Measurements from ENCODE around the gene GALM. TPM values are rescaled to one million over a fixed set of nuclear protein-coding genes. Genes with fewer than 3 reads are reported as not detected.

Gene GALM
- total RNA-seq, 1 experiment from 2014 or later: 22.7 TPM

DNA sequence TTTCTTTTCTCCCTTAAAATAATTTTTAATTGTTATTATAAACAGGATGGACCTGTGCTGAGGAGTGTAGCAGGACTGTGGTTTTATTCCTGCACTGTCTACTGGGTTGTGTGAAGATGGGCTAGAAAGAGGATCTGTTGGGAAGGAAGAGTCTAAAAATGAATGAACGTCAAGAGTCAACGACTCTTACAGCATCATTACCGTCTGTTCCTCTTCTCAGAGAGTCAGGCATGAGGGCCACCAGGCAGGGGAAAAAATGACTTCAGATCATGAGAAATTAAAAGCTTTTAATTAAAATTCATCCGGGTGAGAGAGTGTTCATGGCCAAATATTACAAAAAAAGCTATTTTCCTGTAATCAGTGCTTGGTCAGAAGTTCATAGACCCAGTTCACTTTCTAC is 52.7 kb downstream of the GALM start:
- H3F3A ChIP-seq (ENCODE audit: low read length, unreplicated experiment): no peaks in the 10 kb centered on the region
- no peak overlapping the region for H3K4me2 ChIP-seq (ENCODE audit: low read length)
- peaks cover 27% of the 10 kb centered on the region for H3K4me1 ChIP-seq (ENCODE audit: insufficient read depth, low read length)
- no peaks in the 10 kb centered on the region for H3K79me2 ChIP-seq (ENCODE audit: low read length)
- no peak overlapping the region for H3K9ac ChIP-seq (ENCODE audit: low read length)
- H3K9me3 ChIP-seq (ENCODE audit: low read length): no peaks in the 10 kb centered on the region
- H2AFZ ChIP-seq (ENCODE audit: low read length): no peak overlapping the region
- no peak overlapping the region for H3K27ac ChIP-seq (ENCODE audit: low read length)
- no peaks in the 10 kb centered on the region for H3K36me3 ChIP-seq (ENCODE audit: low read depth, low read length)
- H3K27me3 ChIP-seq (ENCODE audit: low read length): no peaks in the 10 kb centered on the region
- no peak for ATAC-seq
- TF ChIP-seq CTCF (conservative IDR thresholded peaks at IDR 0.05; ENCODE audit: low read depth, low read length): no peak
- no peak for TF ChIP-seq EZH2 (IDR thresholded peaks at IDR 0.05; ENCODE audit: low read length, unreplicated experiment)
- no peak for TF ChIP-seq EZH2phosphoT487 (IDR thresholded peaks at IDR 0.05; ENCODE audit: borderline replicate concordance, low read length)
- H4K20me1 ChIP-seq (ENCODE audit: low read length): no peaks in the 10 kb centered on the region
- DNase-seq: no peak
- BruUV-seq (replicated peaks): no TSS peak
- intact Hi-C loops (cut with micrococcal nuclease): no loop called here
- no peaks in the 10 kb centered on the region for H3K9me2 ChIP-seq (replicated peaks; ENCODE audit: low read length)
- no peak overlapping the region for H3K4me3 ChIP-seq (ENCODE audit: low read length)
- CTCF ChIA-PET: no interaction called here
- POLR2A ChIA-PET (ENCODE audit: unreplicated experiment): interaction anchor here (0.6 kb wide), 1 partner anchor 33 kb away, joined by 8 read pairs; the partner anchor contains the start of gene SRSF7

DNA sequence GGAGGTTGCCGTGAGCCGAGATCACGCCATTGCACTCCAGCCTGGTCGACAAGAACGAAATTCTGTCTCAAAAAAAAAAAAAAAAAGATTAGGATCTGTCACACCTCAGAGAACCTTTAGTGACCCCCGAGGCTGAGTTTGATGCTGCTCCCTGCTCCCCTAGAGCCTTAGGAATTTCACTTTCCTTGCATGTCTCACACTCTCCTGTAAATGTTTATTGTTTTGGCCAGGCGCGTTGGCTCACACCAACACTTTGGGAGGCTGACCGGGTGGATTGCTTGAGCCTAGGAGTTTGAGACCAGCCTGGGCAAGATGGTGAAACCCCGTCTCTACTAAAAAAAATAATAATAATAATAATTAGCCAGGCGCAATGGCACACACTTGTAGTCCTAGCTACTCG is 53.8 kb downstream of the GALM start:
- no peaks in the 10 kb centered on the region for H3K9me3 ChIP-seq (ENCODE audit: low read length)
- ChIA-PET CTCF (no interaction called here), POLR2A (ENCODE audit: unreplicated experiment) (no interaction called here)
- H3K4me1 ChIP-seq (ENCODE audit: insufficient read depth, low read length): peaks cover 27% of the 10 kb centered on the region
- no peaks in the 10 kb centered on the region for H3F3A ChIP-seq (ENCODE audit: low read length, unreplicated experiment)
- intact Hi-C loops (cut with micrococcal nuclease): loop anchor here (1.0 to 10.0 kb wide), 3 partner anchors 28 to 402 kb away; partner anchors contain the start of gene GALM
- no peaks in the 10 kb centered on the region for H3K27me3 ChIP-seq (ENCODE audit: low read length)
- H4K20me1 ChIP-seq (ENCODE audit: low read length): no peaks in the 10 kb centered on the region
- no peak for DNase-seq
- H3K9me2 ChIP-seq (replicated peaks; ENCODE audit: low read length): no peaks in the 10 kb centered on the region
- H3K9ac ChIP-seq (ENCODE audit: low read length): no peak overlapping the region
- H3K36me3 ChIP-seq (ENCODE audit: low read depth, low read length): no peaks in the 10 kb centered on the region
- no peak overlapping the region for H3K27ac ChIP-seq (ENCODE audit: low read length)
- no peak overlapping the region for H3K4me3 ChIP-seq (ENCODE audit: low read length)
- H2AFZ ChIP-seq (ENCODE audit: low read length): no peak overlapping the region
- no peak overlapping the region for H3K4me2 ChIP-seq (ENCODE audit: low read length)
- no TSS peak for BruUV-seq (replicated peaks)
- TF ChIP-seq CTCF (conservative IDR thresholded peaks at IDR 0.05; ENCODE audit: low read depth, low read length) (no peak), EZH2 (IDR thresholded peaks at IDR 0.05; ENCODE audit: low read length, unreplicated experiment) (no peak), EZH2phosphoT487 (IDR thresholded peaks at IDR 0.05; ENCODE audit: borderline replicate concordance, low read length) (no peak)
- H3K79me2 ChIP-seq (ENCODE audit: low read length): no peaks in the 10 kb centered on the region
- ATAC-seq: no peak

DNA sequence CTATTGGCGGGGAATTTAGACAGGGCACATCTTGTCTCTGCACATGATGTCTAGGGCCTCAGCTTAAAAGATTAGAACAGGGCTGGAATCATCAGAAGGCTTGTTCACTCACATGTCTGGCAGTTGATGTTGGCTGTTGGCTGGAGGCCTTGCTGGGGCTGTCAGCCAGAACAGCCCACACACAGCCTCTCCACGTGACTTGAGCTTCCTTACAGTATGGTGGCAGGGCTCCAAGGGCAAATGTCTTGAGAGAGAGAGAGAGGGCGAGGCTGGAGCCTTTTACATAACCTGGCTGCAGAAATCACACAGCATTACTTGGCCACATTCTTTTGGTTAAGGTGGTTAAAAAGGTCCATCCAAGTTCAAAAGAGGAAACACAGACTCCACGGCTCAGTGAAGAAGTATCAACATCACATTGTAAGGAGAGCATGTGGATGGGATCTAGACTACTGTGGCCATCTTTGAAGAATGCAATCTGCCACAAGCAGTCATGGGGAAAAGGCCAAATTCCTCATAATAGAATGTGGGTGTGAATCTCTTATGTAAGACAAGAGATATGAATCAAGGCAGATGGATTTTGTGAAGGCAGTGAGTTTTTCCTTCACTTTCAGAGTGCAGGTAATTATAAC is 54.8 kb downstream of the GALM start:
- POLR2A ChIA-PET (ENCODE audit: unreplicated experiment): interaction anchor here (0.5 kb wide), 1 partner anchor 166 kb away, joined by 4 read pairs; no protein-coding TSS in a partner anchor
- Histone ChIP-seq H4K20me1 (ENCODE audit: low read length) (no peaks in the 10 kb centered on the region), H3K4me3 (ENCODE audit: low read length) (no peak overlapping the region), H3K4me1 (ENCODE audit: insufficient read depth, low read length) (peaks cover 27% of the 10 kb centered on the region), H3K79me2 (ENCODE audit: low read length) (no peaks in the 10 kb centered on the region), H3K9me3 (ENCODE audit: low read length) (no peaks in the 10 kb centered on the region), H2AFZ (ENCODE audit: low read length) (no peak overlapping the region), H3K9ac (ENCODE audit: low read length) (no peak overlapping the region), H3F3A (ENCODE audit: low read length, unreplicated experiment) (no peaks in the 10 kb centered on the region), H3K9me2 (replicated peaks; ENCODE audit: low read length) (no peaks in the 10 kb centered on the region), H3K27ac (ENCODE audit: low read length) (peak overlapping the region; percentile 38), H3K27me3 (ENCODE audit: low read length) (no peaks in the 10 kb centered on the region), H3K4me2 (ENCODE audit: low read length) (peak overlapping the region; percentile 2; the same call in 1 of the 2 replicates), H3K36me3 (ENCODE audit: low read depth, low read length) (no peaks in the 10 kb centered on the region)
- no peak for TF ChIP-seq EZH2 (IDR thresholded peaks at IDR 0.05; ENCODE audit: low read length, unreplicated experiment)
- TF ChIP-seq CTCF (conservative IDR thresholded peaks at IDR 0.05; ENCODE audit: low read depth, low read length): no peak
- CTCF ChIA-PET: no interaction called here
- no TSS peak for BruUV-seq (replicated peaks)
- peak; percentile 89 for ATAC-seq
- intact Hi-C loops (cut with micrococcal nuclease): loop anchor here (1.0 to 10.0 kb wide), 3 partner anchors 29 to 403 kb away; partner anchors contain the start of gene GALM
- peak; percentile 95 for DNase-seq

Data from PC-3 (cell line).